Endodermal cell (in vitro differentiated cells): ENCODE results near the gene WDR20. TPM values are rescaled to one million over a fixed set of nuclear protein-coding genes. Genes with fewer than 3 reads are reported as not detected.

Experiments used
- DNase-seq: peaks from one replicate; pipeline ENCODE4 v3.0.0-alpha.2; 2017
- H3K27ac ChIP-seq: 2 replicates; pipeline ENCODE4 v1.5.1; 2013; ENCODE audit warnings: mild to moderate bottlenecking, low read depth, low read length, moderate library complexity
- H3K27me3 ChIP-seq: 2 replicates; pipeline ENCODE4 v1.6.1; 2013; ENCODE audit warnings: mild to moderate bottlenecking, low read length, moderate library complexity; ENCODE audit not compliant: insufficient read depth, control insufficient read depth, poor library complexity, severe bottlenecking
- H3K36me3 ChIP-seq: 2 replicates; pipeline ENCODE4 v1.7.0; 2013; ENCODE audit warnings: mild to moderate bottlenecking, low read length, moderate library complexity; ENCODE audit not compliant: control insufficient read depth, insufficient read depth
- H3K4me1 ChIP-seq: one replicate; pipeline ENCODE4 v1.7.0; 2013; ENCODE audit warnings: low read length; ENCODE audit not compliant: control insufficient read depth, insufficient read depth
- H3K4me3 ChIP-seq: 2 replicates; pipeline ENCODE4 v1.5.1; 2013; ENCODE audit warnings: mild to moderate bottlenecking, low read length, moderate library complexity
- H3K9ac ChIP-seq: 2 replicates; pipeline ENCODE4 v1.6.1; 2013; ENCODE audit warnings: mild to moderate bottlenecking, low read length, moderate library complexity; ENCODE audit not compliant: poor library complexity, severe bottlenecking; ENCODE audit errors: extremely low read depth
- H3K9me3 ChIP-seq: 2 replicates; pipeline ENCODE4 v1.6.1; 2013; ENCODE audit warnings: mild to moderate bottlenecking, low read length, moderate library complexity; ENCODE audit not compliant: control insufficient read depth
- H3K27ac Mint-ChIP-seq: 2 replicates; pipeline ENCODE4 v1.8.0; 2020; ENCODE audit warnings: mixed read lengths
- H3K27me3 Mint-ChIP-seq: 2 replicates; pipeline ENCODE4 v1.8.0; 2021; ENCODE audit warnings: mild to moderate bottlenecking, mixed read lengths; ENCODE audit not compliant: insufficient read depth
- H3K36me3 Mint-ChIP-seq: 2 replicates; pipeline ENCODE4 v1.8.0; 2020; ENCODE audit warnings: low read depth, mixed read lengths
- H3K4me1 Mint-ChIP-seq: 2 replicates; pipeline ENCODE4 v1.8.0; 2020; ENCODE audit warnings: mixed read lengths
- H3K4me3 Mint-ChIP-seq: 2 replicates; pipeline ENCODE4 v1.8.0; 2020; ENCODE audit warnings: mild to moderate bottlenecking, moderate library complexity, mixed read lengths
- H3K9me3 Mint-ChIP-seq: 2 replicates; pipeline ENCODE4 v1.8.0; 2020; ENCODE audit warnings: mild to moderate bottlenecking, mixed read lengths
- whole genome bisulfite sequencing, 2 experiments: methylation state at CpG; one replicate each; pipeline versions ENCODE4 v1.1.5 to v1.1.7; 2013; ENCODE audit warnings: missing lambda C conversion rate in 2 of 2, mixed read lengths in 1 of 2; ENCODE audit not compliant: insufficient coverage in 1 of 2, insufficient read length in 1 of 2; 5-methylcytosine and 5-hydroxymethylcytosine counted together
- total RNA-seq, 2 donors: library from RNA; stranded (reverse); fragmentation: NEBNext Ultra II Directional in 1 of 2; extraction: Animal tissue kit (Norgen Biotek cat#: 25700) in 1 of 2; gene quantifications; 2 replicates in 1 of 2; 3 replicates in 1 of 2; pipeline ENCODE4 v1.2.1, GENCODE V29; 2021
- TF ChIP-seq, protein P1 (sequence below): fragments of 200-600 bp; sonication (generic); conservative IDR thresholded peaks from 2 replicates; pipeline ENCODE4 v1.5.0; 2021; ENCODE audit warnings: antibody characterized with exemption, mild to moderate bottlenecking

The WDR20 gene
- total RNA-seq, 2 donors from 2014 or later = 33.8 to 37.6 TPM

DNA sequence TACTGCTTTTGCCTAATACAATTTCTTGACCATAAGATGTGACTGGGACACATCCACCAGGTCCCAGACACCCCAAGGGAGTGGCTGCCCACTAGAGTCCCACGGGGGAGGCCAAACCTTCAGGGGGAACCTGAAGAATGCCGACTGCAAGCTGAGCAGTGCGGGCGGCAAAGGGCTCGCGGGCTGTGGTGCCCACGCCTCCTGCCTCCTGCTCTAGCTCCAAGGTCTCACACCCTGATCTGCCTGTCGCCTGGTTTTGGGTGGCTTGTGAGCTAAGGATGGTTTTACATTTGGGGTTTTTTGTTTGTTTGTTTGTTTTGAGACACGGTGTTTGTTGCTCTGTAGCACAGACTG, 90.0 kb downstream of the WDR20 start:
- Mint-ChIP-seq H3K27ac (no peak overlapping the region), H3K27me3 (no peaks in the 10 kb centered on the region), H3K4me1 (peaks cover 1% of the 10 kb centered on the region), H3K9me3 (no peaks in the 10 kb centered on the region), H3K36me3 (peaks cover 48% of the 10 kb centered on the region), H3K4me3 (no peak overlapping the region)
- no peaks in the 10 kb centered on the region for H3K4me1 ChIP-seq
- H3K4me3 ChIP-seq = no peak overlapping the region
- TF ChIP-seq, protein P1, sequence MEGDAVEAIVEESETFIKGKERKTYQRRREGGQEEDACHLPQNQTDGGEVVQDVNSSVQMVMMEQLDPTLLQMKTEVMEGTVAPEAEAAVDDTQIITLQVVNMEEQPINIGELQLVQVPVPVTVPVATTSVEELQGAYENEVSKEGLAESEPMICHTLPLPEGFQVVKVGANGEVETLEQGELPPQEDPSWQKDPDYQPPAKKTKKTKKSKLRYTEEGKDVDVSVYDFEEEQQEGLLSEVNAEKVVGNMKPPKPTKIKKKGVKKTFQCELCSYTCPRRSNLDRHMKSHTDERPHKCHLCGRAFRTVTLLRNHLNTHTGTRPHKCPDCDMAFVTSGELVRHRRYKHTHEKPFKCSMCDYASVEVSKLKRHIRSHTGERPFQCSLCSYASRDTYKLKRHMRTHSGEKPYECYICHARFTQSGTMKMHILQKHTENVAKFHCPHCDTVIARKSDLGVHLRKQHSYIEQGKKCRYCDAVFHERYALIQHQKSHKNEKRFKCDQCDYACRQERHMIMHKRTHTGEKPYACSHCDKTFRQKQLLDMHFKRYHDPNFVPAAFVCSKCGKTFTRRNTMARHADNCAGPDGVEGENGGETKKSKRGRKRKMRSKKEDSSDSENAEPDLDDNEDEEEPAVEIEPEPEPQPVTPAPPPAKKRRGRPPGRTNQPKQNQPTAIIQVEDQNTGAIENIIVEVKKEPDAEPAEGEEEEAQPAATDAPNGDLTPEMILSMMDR = no peak
- no peaks in the 10 kb centered on the region for H3K9me3 ChIP-seq
- no peaks in the 10 kb centered on the region for H3K27me3 ChIP-seq
- DNase-seq = peak; percentile 36
- H3K36me3 ChIP-seq = peaks cover 10% of the 10 kb centered on the region
- no peak overlapping the region for H3K27ac ChIP-seq
- WGBS, 2 experiments = 87 to 100% methylated on average over 3 to 9 of the region's 9 CpGs
- no peak overlapping the region for H3K9ac ChIP-seq

GRCh38 chr14:102230481-102231210, 90.9 kb downstream of the WDR20 start:
- WGBS, 2 experiments = 94 to 95% methylated on average over 17 to 22 of the region's 22 CpGs
- Mint-ChIP-seq H3K9me3 (no peaks in the 10 kb centered on the region), H3K27me3 (no peaks in the 10 kb centered on the region), H3K4me1 (peaks cover 1% of the 10 kb centered on the region), H3K4me3 (no peak overlapping the region), H3K36me3 (peaks cover 41% of the 10 kb centered on the region), H3K27ac (no peak overlapping the region)
- TF ChIP-seq, protein P1 = no peak
- no peak overlapping the region for H3K4me3 ChIP-seq
- peaks cover 10% of the 10 kb centered on the region for H3K36me3 ChIP-seq
- no peaks in the 10 kb centered on the region for H3K9me3 ChIP-seq
- H3K27ac ChIP-seq = no peak overlapping the region
- peaks cover 3% of the 10 kb centered on the region for H3K4me1 ChIP-seq
- peak; percentile 44 for DNase-seq
- no peaks in the 10 kb centered on the region for H3K27me3 ChIP-seq
- no peak overlapping the region for H3K9ac ChIP-seq

GRCh38 chr14:102231476-102232347, 92.0 kb downstream of the WDR20 start:
- Histone ChIP-seq H3K4me3 (no peak overlapping the region), H3K9me3 (no peaks in the 10 kb centered on the region), H3K9ac (no peak overlapping the region), H3K27ac (peak overlapping the region; percentile 4), H3K36me3 (peaks cover 10% of the 10 kb centered on the region), H3K4me1 (peaks cover 8% of the 10 kb centered on the region), H3K27me3 (no peaks in the 10 kb centered on the region)
- Mint-ChIP-seq H3K27ac (no peak overlapping the region), H3K27me3 (no peaks in the 10 kb centered on the region), H3K36me3 (peaks cover 37% of the 10 kb centered on the region), H3K4me1 (peaks cover 1% of the 10 kb centered on the region), H3K4me3 (no peak overlapping the region), H3K9me3 (no peaks in the 10 kb centered on the region)
- DNase-seq = peak; percentile 59
- 88 to 92% methylated on average over 18 to 22 of the region's 22 CpGs for WGBS, 2 experiments
- TF ChIP-seq, protein P1 = no peak
